H1 (cell line): ENCODE data around the gene MYH13. TPM values are rescaled to one million over a fixed set of nuclear protein-coding genes. Genes with fewer than 3 reads are reported as not detected.

ENCODE experiments used
- ATF2 ChIP-seq: IDR thresholded peaks from 2 replicates; pipeline ENCODE4 v1.6.1; 2012; ENCODE audit warnings: low read length, inconsistent platforms
- CTBP2 ChIP-seq: IDR thresholded peaks from 2 replicates; pipeline ENCODE4 v1.7.0; 2011; ENCODE audit warnings: borderline replicate concordance, mild to moderate bottlenecking, moderate library complexity, mixed read lengths, low read length; ENCODE audit not compliant: insufficient read depth, insufficient read length
- HDAC2 ChIP-seq, 2 experiments: fragments of 300-600 bp in 1 of 2; sonication (generic) in 1 of 2; IDR thresholded peaks; 2 replicates each; pipeline ENCODE4 v1.6.1; 2011 to 2012; ENCODE audit warnings: low read depth in 2 of 2, low read length in 2 of 2, mild to moderate bottlenecking in 2 of 2, moderate library complexity in 2 of 2, borderline replicate concordance in 1 of 2, inconsistent platforms in 1 of 2
- POU5F1 ChIP-seq: IDR thresholded peaks from 2 replicates; pipeline ENCODE4 v1.6.1; 2011; ENCODE audit warnings: low read depth, mild to moderate bottlenecking, low read length, moderate library complexity
- RNF2 ChIP-seq: fragments of 200-900, 300-1000 bp; sonication (generic); IDR thresholded peaks from 2 replicates; pipeline ENCODE4 v1.7.1; 2016; ENCODE audit warnings: borderline replicate concordance, low read depth, mild to moderate bottlenecking, antibody characterized with exemption, low read length; ENCODE audit not compliant: poor library complexity, severe bottlenecking; ENCODE audit errors: missing control alignments
- SP4 ChIP-seq: IDR thresholded peaks from 2 replicates; pipeline ENCODE4 v1.6.1; 2012; ENCODE audit warnings: low read length, inconsistent platforms
- polyA plus RNA-seq, 7 experiments: library from polyadenylated mRNA; depleted of rRNA in 3 of 7; stranded (reverse) in 5 of 7; unstranded in 2 of 7; fragments of >200 nt in 5 of 7; fragments of 200-250 nt in 2 of 7; gene quantifications; 1 replicate in 5 of 7; 2 replicates in 1 of 7; 4 replicates in 1 of 7; pipeline versions ENCODE4 v1.2.1 to v1.2.3, GENCODE V29; 2011 to 2013; ENCODE audit warnings: missing spikeins in 2 of 7, mixed read lengths in 2 of 7
- total RNA-seq: library from RNA; stranded (reverse); fragmentation: NEBNext Ultra II Directional; extraction: Animal tissue kit (Norgen Biotek cat#: 25700); gene quantifications from 2 replicates; pipeline ENCODE4 v1.2.1, GENCODE V29; 2021

Gene MYH13
- total and polyA plus RNA-seq, 2 of the 8 experiments (the other 6 are each of a cell fraction or from before 2014, with no cell fraction given) = not detected

DNA sequence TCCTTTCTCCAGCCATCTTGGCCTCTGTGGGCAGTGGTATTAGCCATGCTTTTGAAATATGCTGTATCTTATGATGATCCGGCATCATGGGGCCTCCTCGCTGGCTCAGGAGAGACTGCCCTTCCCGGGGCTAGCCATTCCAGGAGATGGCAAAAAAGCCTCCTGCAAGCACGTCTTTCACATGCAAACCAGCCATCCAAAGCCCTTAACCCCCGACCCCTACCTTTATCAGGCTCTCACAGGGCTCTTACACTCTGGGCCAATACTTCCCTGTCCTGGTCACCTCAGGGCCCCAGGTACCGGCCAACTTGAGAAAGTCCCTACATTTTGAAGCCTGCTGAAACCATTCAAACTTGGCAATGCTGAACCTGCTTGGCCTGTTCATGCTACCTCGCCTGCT is 36.4 kb downstream of the MYH13 start (continued):
- TF ChIP-seq HDAC2 (IDR thresholded peaks at IDR 0.05; ENCODE audit: borderline replicate concordance in 1 of 2, low read depth in 2 of 2, low read length in 2 of 2) (no peak), RNF2 (no peak), ATF2 (no peak), SP4 (no peak), POU5F1 (no peak), CTBP2 (no peak)
